Skeletal muscle tissue (tissue), 4 donors: ENCODE measurements around the gene ZNF516. TPM values are rescaled to one million over a fixed set of nuclear protein-coding genes. Genes with fewer than 3 reads are reported as not detected.
A peak's percentile ranks its signal among the peaks of the same experiment; 100 is the strongest.

Experiments
- H3K27ac ChIP-seq: one replicate; pipeline ENCODE4 v1.7.0; 2013; ENCODE audit warnings: mild to moderate bottlenecking, low read depth, low read length, inconsistent platforms
- H3K27me3 ChIP-seq, 3 donors: one replicate each; pipeline ENCODE4 v1.7.0; 2013; ENCODE audit warnings: low read length in 3 of 3; ENCODE audit not compliant: control insufficient read depth in 3 of 3, insufficient read depth in 3 of 3
- H3K36me3 ChIP-seq, 3 donors: one replicate each; pipeline ENCODE4 v1.7.0; 2013; ENCODE audit warnings: low read length in 3 of 3; ENCODE audit not compliant: control insufficient read depth in 3 of 3, insufficient read depth in 3 of 3
- H3K4me1 ChIP-seq, 3 donors: one replicate each; pipeline ENCODE4 v1.7.0; 2013; ENCODE audit warnings: low read length in 3 of 3, mild to moderate bottlenecking in 3 of 3; ENCODE audit not compliant: control insufficient read depth in 3 of 3, insufficient read depth in 3 of 3
- H3K4me3 ChIP-seq, 3 donors: one replicate each; pipeline ENCODE4 v1.7.0; 2013; ENCODE audit warnings: low read length in 3 of 3
- H3K9ac ChIP-seq, 3 donors: one replicate each; pipeline ENCODE4 v1.7.0; 2013; ENCODE audit warnings: low read length in 3 of 3, mild to moderate bottlenecking in 3 of 3, moderate library complexity in 2 of 3, low read depth in 1 of 3
- H3K9me3 ChIP-seq, 3 donors: one replicate each; pipeline ENCODE4 v1.7.0; 2013; ENCODE audit warnings: low read length in 3 of 3; ENCODE audit not compliant: control insufficient read depth in 3 of 3
- total RNA-seq: library from RNA; depleted of rRNA; stranded (reverse); fragments of >200 nt; gene quantifications from one replicate; pipeline ENCODE4 v1.2.3, GENCODE V29; 2014
- donor health status: Osteomylitis.

The ZNF516 gene
- total RNA-seq, 1 donor from 2014 or later = 33.9 TPM

DNA sequence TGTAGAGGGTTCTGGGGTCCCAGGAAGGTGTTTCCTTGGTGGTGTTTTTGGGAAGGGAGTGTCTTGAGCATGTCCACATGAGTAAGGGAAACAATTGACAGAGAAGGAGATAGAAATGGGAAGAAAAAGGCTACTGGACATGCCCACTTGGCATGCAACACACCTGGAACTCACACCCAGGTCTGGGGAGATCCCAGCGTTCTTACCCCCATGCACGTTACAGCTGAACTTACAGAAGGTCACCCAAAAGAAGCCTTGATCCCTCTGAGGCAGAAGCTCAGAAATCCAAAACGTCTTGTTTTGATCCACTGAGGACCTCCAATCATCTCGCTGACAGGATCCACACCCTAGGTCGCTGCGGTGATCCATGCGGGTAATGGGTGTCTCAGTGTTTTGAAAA lies 142.0 kb downstream of the ZNF516 start:
- H3K27ac ChIP-seq = no peak overlapping the region
- H3K9ac ChIP-seq = no peak overlapping the region
- peaks cover 9 to 16% (median 12%) of the 10 kb centered on the region in 3 donors for H3K4me1 ChIP-seq
- peaks cover 7 to 18% (median 7%) of the 10 kb centered on the region in 3 donors for H3K36me3 ChIP-seq
- peaks cover 0 to 1% (median 0%) of the 10 kb centered on the region in 3 donors for H3K9me3 ChIP-seq
- H3K27me3 ChIP-seq = peaks cover 0 to 7% (median 0%) of the 10 kb centered on the region in 3 donors
- H3K4me3 ChIP-seq = no peak overlapping the region

- Histone ChIP-seq H3K27ac (no peak overlapping the region), H3K9me3 (peaks cover 0 to 1% (median 0%) of the 10 kb centered on the region in 3 donors), H3K9ac (no peak overlapping the region), H3K36me3 (peaks cover 4 to 9% (median 7%) of the 10 kb centered on the region in 3 donors), H3K4me1 (peaks cover 9 to 16% (median 12%) of the 10 kb centered on the region in 3 donors), H3K27me3 (peaks cover 0 to 7% (median 0%) of the 10 kb centered on the region in 3 donors), H3K4me3 (peak overlapping the region in 2 of 3 donors; percentile 17 to 27)
These were observed 143.0 kb downstream of the ZNF516 start for GRCh38 chr18:76351961-76352581.

- no peak overlapping the region for H3K4me3 ChIP-seq
- no peak overlapping the region for H3K27ac ChIP-seq
- peaks cover 0 to 7% (median 0%) of the 10 kb centered on the region in 3 donors for H3K27me3 ChIP-seq
- H3K9me3 ChIP-seq = peaks cover 0 to 1% (median 0%) of the 10 kb centered on the region in 3 donors
- H3K9ac ChIP-seq = no peak overlapping the region
- peaks cover 9 to 19% (median 14%) of the 10 kb centered on the region in 3 donors for H3K4me1 ChIP-seq
- H3K36me3 ChIP-seq = no peaks in the 10 kb centered on the region
These were observed 144.7 kb downstream of the ZNF516 start for GRCh38 chr18:76350134-76351025.

GRCh38 chr18:76349067-76349715 lies 145.9 kb downstream of the ZNF516 start:
- peaks cover 0 to 7% (median 0%) of the 10 kb centered on the region in 3 donors for H3K27me3 ChIP-seq
- H3K27ac ChIP-seq = no peak overlapping the region
- peaks cover 9 to 19% (median 14%) of the 10 kb centered on the region in 3 donors for H3K4me1 ChIP-seq
- H3K4me3 ChIP-seq = peak overlapping the region in 2 of 3 donors; percentile 57 to 68
- H3K9me3 ChIP-seq = peaks cover 0 to 1% (median 0%) of the 10 kb centered on the region in 3 donors
- peak overlapping the region in 1 of 3 donors; percentile 54 for H3K9ac ChIP-seq
- no peaks in the 10 kb centered on the region for H3K36me3 ChIP-seq

GRCh38 chr18:76348267-76349066 lies 146.6 kb downstream of the ZNF516 start:
- no peak overlapping the region for H3K27ac ChIP-seq
- H3K4me3 ChIP-seq = peak overlapping the region in 2 of 3 donors; percentile 57 to 68
- H3K4me1 ChIP-seq = peaks cover 9 to 19% (median 14%) of the 10 kb centered on the region in 3 donors
- H3K9me3 ChIP-seq = peaks cover 0 to 1% (median 0%) of the 10 kb centered on the region in 3 donors
- peak overlapping the region in 1 of 3 donors; percentile 54 for H3K9ac ChIP-seq
- H3K27me3 ChIP-seq = peaks cover 0 to 7% (median 0%) of the 10 kb centered on the region in 3 donors
- no peaks in the 10 kb centered on the region for H3K36me3 ChIP-seq

DNA sequence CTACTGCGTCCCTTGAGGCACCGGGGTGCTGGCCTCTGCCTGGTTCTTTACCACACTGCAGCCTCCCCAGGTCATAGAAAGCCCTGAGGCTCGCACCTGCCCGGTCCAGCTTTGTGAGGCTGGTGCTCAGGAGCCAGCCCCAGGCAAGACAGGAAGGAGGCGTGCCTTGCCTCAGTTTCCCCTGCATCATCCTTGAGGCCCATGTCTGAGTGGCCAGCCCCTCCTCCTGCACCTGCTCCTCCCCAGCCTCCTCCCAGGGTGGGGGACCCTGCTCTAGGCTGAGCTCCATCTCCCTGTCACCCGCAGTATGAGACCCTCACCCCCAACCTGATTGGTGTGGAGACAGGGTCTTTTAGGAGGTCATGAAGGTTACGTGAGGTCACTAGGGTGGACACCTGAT lies 147.7 kb downstream of the ZNF516 start:
- Histone ChIP-seq H3K27me3 (peaks cover 0 to 7% (median 0%) of the 10 kb centered on the region in 3 donors), H3K4me1 (peaks cover 9 to 19% (median 12%) of the 10 kb centered on the region in 3 donors), H3K36me3 (no peaks in the 10 kb centered on the region), H3K4me3 (no peak overlapping the region), H3K27ac (no peak overlapping the region), H3K9me3 (no peaks in the 10 kb centered on the region), H3K9ac (no peak overlapping the region)

DNA sequence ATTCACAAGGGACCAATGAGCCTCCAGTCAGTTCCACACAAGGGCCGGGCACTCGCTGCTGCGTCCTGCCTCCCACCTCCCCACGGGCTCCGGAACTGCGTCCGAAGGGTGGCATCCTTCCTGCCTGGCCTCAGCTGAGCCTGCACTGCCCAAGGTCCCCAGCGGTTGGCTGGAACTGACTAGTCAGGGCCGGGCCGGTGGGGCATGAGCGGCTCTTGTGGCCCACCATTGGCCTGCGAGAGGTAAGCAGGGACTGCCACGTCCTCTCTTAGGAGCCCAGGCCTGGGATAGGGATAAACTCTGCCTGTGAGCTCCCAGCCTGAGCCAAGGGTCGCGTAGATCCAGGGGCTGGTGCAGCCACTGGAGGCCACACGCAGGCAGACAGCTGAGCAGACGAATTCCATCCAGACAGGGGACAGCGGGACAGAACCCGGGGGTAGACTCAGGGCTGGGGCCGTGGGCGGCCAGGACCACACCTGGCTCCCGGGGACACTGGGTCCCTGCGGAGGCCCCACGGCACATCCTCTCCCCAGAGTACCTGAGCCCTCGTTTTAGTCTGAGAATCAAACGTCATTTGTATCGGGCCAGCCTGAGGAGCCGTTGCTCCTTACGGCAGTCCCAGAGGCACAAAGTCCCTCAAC lies 148.4 kb downstream of the ZNF516 start:
- Histone ChIP-seq H3K4me1 (peaks cover 8 to 13% (median 9%) of the 10 kb centered on the region in 3 donors), H3K9me3 (no peaks in the 10 kb centered on the region), H3K27me3 (peaks cover 0 to 7% (median 0%) of the 10 kb centered on the region in 3 donors), H3K4me3 (no peak overlapping the region), H3K27ac (no peak overlapping the region), H3K9ac (no peak overlapping the region), H3K36me3 (no peaks in the 10 kb centered on the region)

DNA sequence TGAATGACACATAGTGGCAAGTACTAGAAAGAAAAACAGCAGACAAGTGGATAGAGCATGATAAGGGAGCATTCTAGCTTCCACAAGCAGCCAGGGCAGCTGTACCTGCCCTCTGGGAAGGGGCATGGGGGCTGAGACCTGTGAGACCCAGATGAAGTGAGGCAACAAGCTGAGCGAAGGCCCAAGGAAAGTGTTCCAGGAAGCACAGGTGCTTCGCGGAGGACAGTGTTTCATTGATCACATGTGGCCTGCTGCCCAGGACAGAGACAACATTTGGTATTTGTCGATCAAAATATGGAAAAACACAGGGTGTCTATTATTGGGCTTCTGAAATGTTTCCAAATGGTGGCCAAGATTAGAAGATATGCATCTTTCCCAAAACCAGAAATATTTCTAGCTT lies 149.1 kb downstream of the ZNF516 start:
- Histone ChIP-seq H3K27ac (no peak overlapping the region), H3K36me3 (no peaks in the 10 kb centered on the region), H3K4me3 (no peak overlapping the region), H3K27me3 (peaks cover 0 to 7% (median 0%) of the 10 kb centered on the region in 3 donors), H3K9ac (no peak overlapping the region), H3K9me3 (no peaks in the 10 kb centered on the region), H3K4me1 (peaks cover 8 to 13% (median 9%) of the 10 kb centered on the region in 3 donors)
